NCI-H526 treated with DMSO at 0.1 percent for 48 hours (cell line): ENCODE measurements around the gene RFX2.

ENCODE experiments used
- DNase-seq: peaks from one replicate; lab custom pipeline; 2025; lab: John Stamatoyannopoulos, UW

Gene RFX2

DNA sequence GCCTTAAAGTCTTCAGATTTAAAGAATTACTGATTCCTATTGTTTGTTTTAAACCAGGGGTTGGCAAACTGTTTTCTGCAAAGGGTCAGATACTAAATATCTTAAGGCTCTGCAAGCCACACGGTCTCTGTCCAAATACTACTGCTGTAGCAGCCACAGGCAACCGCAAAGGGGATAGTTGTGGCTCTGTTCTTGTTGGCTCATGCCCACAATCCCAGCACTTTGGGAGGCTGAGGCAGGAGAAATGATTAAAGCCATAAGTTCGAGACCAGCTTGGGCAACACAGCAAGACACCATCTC is 154.7 kb downstream of the RFX2 start:
- no peak for DNase-seq

DNA sequence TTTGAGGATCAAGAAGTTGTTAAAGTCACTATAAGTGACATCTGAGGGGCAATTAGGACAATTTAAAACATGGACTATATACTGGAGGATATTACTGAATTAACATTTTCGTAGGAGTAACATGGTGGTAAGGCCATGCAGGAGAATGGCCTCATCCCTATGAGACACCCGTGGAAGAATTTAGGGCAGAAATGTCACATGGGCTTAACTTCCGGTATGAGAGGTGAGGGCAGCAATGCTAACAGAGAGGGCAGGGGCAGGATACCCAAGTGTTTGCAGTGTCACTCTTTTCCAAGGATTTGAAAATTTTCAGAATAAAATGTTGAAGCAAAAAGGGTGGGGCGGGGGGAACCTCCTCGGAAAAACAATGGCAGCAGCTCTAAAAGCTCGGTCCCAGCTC is 156.0 kb downstream of the RFX2 start:
- DNase-seq = no peak

DNA sequence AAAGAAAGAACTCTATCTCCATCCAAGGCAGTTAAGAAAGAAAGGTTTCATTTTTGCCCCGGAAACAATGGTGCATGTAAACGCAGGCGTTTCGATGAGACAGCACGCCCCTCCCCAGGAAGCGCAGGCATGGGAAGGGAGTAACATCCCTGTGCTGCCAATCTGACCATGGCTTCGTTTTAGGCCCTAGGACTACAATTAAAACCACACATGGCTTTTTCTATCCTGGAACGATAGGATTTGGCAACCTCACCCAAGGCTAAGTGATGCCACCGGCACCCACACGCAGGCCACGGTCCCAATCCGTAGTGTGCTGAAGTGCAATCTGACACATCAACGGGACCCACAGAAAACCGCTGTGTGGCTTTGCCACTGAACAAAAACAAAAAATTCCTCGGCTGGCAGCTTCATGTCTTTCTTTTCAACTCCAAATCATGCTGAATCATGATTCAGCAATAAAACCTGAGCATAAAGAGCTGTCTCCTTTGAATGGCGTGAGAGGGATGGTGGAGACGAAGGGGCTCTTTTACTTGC is 156.6 kb downstream of the RFX2 start:
- DNase-seq = no peak

DNA sequence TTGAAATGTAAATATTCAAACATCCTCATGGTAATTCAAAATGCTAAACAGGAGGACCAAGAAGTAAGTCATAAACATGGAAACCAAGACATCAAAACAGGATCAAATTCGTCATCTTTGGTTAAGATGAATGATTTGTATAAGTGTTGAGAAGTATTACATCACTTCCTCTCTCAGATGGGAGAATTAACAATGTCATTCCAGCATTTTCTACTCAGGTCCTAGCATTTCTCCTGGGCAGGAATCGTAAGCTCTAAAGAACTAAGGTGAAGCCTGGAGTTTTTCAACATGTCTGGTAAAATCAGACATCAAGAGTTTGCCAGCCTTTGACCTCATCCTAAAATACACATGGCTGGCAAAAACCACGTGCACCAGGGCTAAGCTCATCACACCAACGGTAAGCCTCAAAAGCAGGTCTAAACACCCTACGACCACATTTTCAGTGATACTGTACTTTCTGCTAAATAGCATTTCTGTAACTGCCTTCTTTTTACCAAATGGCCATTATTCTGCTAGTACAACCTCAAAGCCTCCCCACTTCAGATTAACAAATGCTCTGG is 157.2 kb downstream of the RFX2 start:
- no peak for DNase-seq

DNA sequence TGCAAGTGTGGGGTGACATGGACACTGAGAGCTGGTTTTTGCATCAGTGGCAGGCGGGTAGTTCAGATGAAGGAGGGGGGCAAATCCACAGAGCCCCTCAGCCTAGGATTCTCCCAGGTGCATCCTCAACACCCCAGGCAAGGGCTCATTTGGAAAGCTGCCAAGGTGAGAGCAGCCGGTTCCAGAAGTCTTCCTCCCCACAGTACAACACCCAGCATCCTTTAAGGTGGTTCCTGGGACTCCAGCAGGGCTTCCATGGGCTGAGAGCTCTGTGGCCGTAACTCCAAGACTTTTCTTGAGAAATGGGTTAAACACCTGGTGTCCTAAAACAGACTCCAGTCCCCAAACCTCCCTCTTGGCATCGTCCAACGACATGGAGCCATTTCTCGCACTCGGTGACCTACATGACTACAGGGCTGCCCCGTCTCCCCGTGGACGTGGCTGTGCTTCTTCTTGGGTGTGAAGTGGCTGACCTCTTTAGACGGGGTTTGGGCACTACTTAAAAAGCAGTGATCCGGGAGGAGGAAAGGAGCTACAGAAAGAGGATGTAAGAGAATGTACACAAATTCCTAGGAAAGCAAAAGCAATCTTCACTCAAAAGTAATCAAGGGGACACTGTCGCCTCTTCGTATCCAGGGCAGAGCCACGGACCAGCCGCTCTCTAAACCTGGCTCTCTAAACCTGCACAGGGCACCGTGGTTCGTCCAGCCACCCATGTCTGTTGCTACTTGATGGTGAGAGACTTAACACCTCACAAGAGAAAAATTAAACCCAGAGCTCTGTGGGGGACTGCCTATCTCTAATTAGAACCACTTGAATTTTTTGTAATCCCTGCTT is 157.9 kb downstream of the RFX2 start:
- no peak for DNase-seq

DNA sequence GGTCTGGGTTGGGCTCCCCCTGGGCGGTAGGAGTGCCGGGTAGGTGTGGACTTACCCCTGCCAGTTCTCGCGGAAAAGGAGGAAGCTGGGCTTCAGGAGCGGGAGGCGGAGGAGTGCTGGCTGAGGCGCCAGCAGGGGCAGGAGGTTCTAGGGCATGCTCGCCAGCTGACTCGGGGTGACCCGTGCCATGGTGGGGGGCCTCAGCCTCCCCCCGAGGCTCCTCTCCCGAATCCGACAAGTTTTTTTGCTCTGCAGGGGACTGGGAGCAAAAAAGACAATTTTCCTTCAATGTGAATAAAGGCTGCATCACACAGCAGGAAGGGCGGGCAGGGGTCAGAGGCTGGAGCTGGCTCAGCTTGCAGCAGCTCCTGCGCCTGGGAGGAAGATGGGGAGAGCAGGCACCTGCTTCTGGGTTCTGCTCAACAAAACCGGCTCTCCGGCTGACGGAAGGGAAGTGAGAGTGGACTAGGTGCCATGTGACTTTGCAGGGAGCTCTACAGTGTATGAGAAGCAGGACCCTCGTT is 158.9 kb downstream of the RFX2 start:
- DNase-seq = no peak

DNA sequence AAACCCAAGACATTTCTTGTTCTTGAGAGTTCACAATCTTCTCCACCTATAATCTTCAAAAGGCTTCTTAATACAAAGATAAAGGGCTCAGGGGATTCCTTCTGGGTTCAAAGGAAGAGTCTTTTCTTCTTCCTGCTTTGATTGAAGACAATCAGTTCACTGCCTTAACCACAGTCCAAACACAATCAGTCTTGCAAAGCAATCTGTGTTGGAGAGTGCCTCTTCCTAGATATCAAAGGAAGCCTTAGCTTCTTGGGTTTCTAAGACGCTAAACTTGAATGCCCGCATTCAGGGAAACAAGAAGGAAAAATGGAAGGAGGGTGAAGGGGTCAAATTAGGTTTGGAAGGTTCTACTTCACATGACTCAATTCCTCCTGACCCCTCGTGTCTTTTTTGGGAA is 159.6 kb downstream of the RFX2 start:
- DNase-seq = no peak

DNA sequence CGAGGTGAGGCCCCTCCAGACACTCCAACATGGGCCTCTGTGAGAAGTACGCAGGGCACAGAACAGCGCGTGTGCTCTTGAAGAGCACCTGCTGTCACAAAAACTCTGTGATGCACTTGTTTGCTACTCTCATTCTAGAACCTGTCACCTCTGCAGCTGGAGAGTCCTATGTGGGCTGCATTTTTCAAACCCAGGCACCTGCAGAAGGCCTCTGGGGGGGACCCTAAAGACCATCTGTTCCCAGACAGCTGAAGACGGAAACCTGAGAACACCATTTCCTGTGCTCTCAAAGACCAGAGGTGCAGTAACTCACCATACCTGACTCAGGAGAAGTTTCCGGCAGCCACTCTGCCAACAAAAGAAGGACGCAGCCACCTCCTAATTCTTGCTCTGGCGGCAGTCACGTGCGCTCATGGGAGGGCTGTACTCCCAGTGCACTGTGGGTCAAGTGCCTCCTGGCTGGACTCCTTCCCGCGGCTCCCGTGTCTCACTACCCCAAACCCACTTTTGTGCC is 160.5 kb downstream of the RFX2 start:
- no peak for DNase-seq

DNA sequence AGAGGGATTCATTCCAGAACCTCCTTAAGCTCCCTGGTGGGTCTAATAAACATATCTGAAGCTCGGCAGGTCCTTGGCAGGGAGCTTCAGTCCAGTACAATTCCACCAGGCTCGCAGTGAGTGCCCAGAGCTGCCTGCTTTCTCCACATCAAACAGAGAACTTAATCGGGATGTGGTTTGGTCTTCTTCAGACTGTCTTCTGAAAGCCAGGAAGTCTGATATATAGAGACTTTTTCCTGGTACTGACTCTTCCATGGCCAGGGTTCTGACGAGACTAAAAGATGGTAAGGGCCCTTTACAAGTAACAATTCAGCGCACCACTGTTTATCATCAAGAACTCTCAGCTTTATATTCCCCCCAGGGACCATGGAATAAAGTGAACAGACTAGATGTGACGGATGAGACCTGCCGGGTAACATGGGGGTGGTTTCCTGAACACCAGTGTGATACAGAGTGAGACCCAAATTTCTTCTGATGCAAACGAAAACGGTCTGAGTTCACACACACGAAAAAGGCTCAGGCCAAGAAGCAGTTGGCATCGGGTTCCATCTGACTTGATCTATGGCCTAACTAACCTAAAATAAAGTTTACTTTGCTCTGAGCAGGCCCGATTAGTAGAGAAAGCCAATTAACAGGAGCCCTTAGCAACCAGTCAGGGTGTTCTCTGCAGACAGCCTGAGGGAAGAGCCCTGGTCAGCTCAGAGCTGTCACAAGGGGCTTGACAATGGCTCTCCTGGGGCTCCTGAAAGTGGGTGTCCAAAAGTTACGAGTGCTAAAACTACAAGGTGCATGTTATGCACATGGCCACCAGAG is 161.3 kb downstream of the RFX2 start:
- no peak for DNase-seq

DNA sequence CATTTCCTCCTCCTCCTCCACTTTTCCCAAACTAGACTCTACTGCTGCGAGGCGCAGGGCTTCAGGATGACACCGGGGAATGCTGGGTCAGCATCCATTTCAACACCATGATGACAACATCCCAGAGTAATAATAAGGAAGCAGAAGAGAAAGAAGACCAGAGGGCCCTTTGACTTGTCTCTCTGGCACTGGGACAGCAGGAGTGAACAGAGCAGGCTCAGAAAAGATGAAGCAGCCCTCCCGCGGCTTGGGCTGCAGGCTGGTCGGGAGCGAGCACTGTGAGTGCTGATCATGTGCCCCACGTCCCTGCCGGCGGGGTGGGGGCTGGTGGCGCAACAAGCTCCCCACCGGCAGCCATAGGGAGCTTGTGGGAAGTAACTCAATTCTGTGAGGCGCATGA is 162.9 kb downstream of the RFX2 start:
- DNase-seq = no peak

DNA sequence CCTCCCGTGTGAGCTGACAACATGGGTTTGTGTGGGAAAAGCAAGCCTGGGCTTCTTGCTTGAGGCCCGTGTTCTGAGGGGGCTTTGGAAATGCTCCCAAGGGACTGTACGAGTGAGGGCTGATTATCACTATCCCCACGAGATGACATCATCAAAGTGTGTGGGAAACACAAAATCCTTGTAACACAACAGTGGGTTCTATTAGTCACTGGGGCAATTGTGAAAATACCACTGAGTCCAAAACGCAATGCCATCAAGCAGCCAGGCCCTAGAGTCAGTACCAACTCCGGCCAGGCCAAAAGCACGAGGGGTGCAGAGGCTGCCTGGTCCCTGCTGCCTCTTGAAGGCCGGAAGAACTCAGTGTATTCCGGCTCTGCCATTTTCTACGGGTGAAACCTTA is 166.7 kb downstream of the RFX2 start:
- DNase-seq = no peak
